Type B pancreatic cell (in vitro differentiated cells): ENCODE measurements around the gene FBH1. TPM values are rescaled to one million over a fixed set of nuclear protein-coding genes. Genes with fewer than 3 reads are reported as not detected.
"Not testable (repeated sequence)": the region's sequence is repeated elsewhere in the genome, so short reads cannot be mapped to it uniquely, and the experiment has no call there.

Experiments
- DNase-seq: peaks from one replicate; pipeline ENCODE4 v3.0.0; 2021; ENCODE audit warnings: mixed read lengths; ENCODE audit not compliant: unreplicated experiment; ENCODE audit errors: extremely low spot score
- H3K27ac Mint-ChIP-seq: 2 replicates; pipeline ENCODE4 v1.8.0; 2021; ENCODE audit warnings: mild to moderate bottlenecking, mixed read lengths
- H3K27me3 Mint-ChIP-seq: 2 replicates; pipeline ENCODE4 v1.8.0; 2021; ENCODE audit warnings: mixed read lengths
- H3K36me3 Mint-ChIP-seq: 2 replicates; pipeline ENCODE4 v1.8.0; 2021; ENCODE audit warnings: mixed read lengths
- H3K4me1 Mint-ChIP-seq: one replicate; pipeline ENCODE4 v1.8.0; 2021; ENCODE audit warnings: mixed read lengths; ENCODE audit not compliant: unreplicated experiment
- H3K4me3 Mint-ChIP-seq: 2 replicates; pipeline ENCODE4 v1.8.0; 2021; ENCODE audit warnings: mild to moderate bottlenecking, mixed read lengths
- H3K9me3 Mint-ChIP-seq: 2 replicates; pipeline ENCODE4 v1.8.0; 2021; ENCODE audit warnings: mixed read lengths
- total RNA-seq: library from RNA; stranded (reverse); gene quantifications from 2 replicates; pipeline ENCODE4 v1.2.1, GENCODE V29; 2021; ENCODE audit warnings: low replicate concordance
- TF ChIP-seq, protein P1 (sequence below): fragments of 200-600 bp; sonication (generic); conservative IDR thresholded peaks from 2 replicates; pipeline ENCODE4 v1.5.0; 2021; ENCODE audit warnings: antibody characterized with exemption, mild to moderate bottlenecking

FBH1 gene
- total RNA-seq, 1 donor from 2014 or later = 73.0 TPM

- Mint-ChIP-seq H3K4me1 (no peaks in the 10 kb centered on the region), H3K27ac (no peak overlapping the region), H3K9me3 (no peaks in the 10 kb centered on the region), H3K36me3 (peaks cover 10% of the 10 kb centered on the region), H3K27me3 (no peaks in the 10 kb centered on the region), H3K4me3 (no peak overlapping the region)
- TF ChIP-seq, protein P1, sequence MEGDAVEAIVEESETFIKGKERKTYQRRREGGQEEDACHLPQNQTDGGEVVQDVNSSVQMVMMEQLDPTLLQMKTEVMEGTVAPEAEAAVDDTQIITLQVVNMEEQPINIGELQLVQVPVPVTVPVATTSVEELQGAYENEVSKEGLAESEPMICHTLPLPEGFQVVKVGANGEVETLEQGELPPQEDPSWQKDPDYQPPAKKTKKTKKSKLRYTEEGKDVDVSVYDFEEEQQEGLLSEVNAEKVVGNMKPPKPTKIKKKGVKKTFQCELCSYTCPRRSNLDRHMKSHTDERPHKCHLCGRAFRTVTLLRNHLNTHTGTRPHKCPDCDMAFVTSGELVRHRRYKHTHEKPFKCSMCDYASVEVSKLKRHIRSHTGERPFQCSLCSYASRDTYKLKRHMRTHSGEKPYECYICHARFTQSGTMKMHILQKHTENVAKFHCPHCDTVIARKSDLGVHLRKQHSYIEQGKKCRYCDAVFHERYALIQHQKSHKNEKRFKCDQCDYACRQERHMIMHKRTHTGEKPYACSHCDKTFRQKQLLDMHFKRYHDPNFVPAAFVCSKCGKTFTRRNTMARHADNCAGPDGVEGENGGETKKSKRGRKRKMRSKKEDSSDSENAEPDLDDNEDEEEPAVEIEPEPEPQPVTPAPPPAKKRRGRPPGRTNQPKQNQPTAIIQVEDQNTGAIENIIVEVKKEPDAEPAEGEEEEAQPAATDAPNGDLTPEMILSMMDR = no peak
- DNase-seq = no peak
These were observed 30.0 kb upstream of the FBH1 start for GRCh38 chr10:5860066-5860465.

- peaks cover 13% of the 10 kb centered on the region for H3K36me3 Mint-ChIP-seq
- no peak for DNase-seq
- TF ChIP-seq, protein P1 = no peak
- no peaks in the 10 kb centered on the region for H3K27me3 Mint-ChIP-seq
- H3K4me1 Mint-ChIP-seq = no peaks in the 10 kb centered on the region
- H3K27ac Mint-ChIP-seq = no peak overlapping the region
- H3K9me3 Mint-ChIP-seq = no peaks in the 10 kb centered on the region
- no peak overlapping the region for H3K4me3 Mint-ChIP-seq
These were observed 27.6 kb upstream of the FBH1 start for GRCh38 chr10:5862360-5862961.

DNA sequence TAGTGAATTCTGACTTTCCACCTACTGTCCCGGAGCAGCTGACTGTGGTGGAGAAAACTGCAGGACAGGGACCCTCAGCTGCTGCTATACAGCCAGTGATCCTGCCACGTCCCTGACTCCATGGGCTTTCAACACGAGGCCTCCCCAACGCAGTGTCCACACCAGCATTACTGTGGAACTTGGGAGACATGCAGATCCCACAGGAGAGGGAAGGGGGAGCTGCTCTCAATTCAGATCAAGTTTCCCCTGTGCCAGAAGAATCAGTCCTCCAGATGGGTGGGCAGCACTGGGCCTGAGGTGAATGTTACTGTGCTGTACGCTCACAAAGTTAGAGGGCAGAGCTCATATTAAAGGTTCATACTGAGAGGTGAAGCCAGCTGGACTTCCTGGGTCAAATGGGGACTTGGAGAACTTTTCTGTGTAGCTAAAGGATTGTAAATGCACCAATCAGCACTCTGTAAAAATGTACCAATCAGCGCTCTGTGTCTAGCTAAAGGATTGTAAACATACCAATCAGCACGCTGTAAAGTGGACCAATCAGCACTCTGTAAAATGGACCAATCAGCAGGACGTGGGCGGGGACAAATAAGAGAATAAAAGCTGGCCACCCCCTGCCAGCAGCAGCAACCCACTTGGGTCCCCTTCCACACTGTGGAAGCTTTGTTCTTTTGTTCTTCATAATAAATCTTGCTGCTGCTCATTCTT, 26.9 kb upstream of the FBH1 start:
- H3K4me1 Mint-ChIP-seq, H3K4me3 Mint-ChIP-seq, DNase-seq, H3K27me3 Mint-ChIP-seq, H3K9me3 Mint-ChIP-seq, H3K27ac Mint-ChIP-seq: not testable (repeated sequence)
- peaks cover 13% of the 10 kb centered on the region for H3K36me3 Mint-ChIP-seq

DNA sequence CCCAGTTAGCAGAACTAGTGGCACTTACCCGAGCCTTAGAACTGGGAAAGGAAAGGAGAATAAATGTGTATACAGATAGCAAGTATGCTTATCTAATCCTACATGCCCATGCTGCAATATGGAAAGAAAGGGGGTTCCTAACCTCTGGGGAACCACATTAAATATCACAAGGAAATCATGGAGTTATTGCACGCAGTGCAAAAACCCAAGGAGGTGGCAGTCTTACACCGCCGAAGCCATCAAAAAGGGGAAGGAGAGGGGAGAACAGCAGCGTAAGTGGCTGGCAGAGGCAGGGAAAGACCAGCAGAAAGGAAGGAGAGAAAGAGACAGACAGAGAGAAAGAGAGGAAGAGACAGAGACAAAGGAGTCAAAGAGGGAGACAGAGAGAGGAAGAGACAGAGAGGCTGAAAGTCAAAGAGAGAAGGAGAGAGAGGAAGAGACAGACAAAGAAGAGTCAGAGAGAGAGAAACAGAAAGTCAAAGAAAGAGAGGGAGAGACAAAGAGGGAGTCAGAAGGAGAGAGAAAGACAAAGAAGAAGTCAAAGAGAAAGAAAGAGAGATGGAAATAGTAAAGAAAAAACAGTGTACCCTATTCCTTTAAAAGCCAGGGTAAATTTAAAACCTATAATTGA, 23.5 kb upstream of the FBH1 start:
- Mint-ChIP-seq H3K36me3 (peaks cover 12% of the 10 kb centered on the region), H3K27ac (peak overlapping the region; percentile 3)
- H3K9me3 Mint-ChIP-seq, DNase-seq, H3K27me3 Mint-ChIP-seq, H3K4me1 Mint-ChIP-seq, H3K4me3 Mint-ChIP-seq: not testable (repeated sequence)

GRCh38 chr10:5867091-5867615, 22.9 kb upstream of the FBH1 start:
- DNase-seq, H3K27me3 Mint-ChIP-seq, H3K9me3 Mint-ChIP-seq, H3K4me3 Mint-ChIP-seq, H3K4me1 Mint-ChIP-seq: not testable (repeated sequence)
- H3K27ac Mint-ChIP-seq = peak overlapping the region; percentile 77
- peaks cover 15% of the 10 kb centered on the region for H3K36me3 Mint-ChIP-seq

- peaks cover 16% of the 10 kb centered on the region for H3K36me3 Mint-ChIP-seq
- H3K27ac Mint-ChIP-seq, H3K27me3 Mint-ChIP-seq, H3K4me3 Mint-ChIP-seq, H3K9me3 Mint-ChIP-seq, DNase-seq, H3K4me1 Mint-ChIP-seq: not testable (repeated sequence)
These were observed 21.7 kb upstream of the FBH1 start for GRCh38 chr10:5868383-5868782.

DNA sequence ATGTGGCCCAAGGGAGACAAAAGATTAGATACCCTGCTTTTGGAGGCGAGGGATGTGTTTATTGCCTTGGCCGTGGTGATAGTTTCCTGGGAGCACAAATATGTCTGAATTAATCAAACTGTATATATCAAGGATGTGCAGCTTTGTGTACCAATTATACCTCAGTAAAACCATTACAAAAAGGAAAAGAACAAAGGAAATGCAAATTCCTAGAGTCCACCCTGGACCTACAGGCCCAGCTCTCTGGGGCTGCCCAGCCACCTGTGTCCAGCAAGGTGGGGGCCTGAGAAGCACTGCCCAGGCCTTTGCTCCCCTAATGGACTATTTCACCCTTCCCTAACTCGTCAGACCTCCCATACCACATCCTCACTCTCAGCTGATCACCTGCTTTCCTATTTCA, 20.9 kb upstream of the FBH1 start:
- no peak overlapping the region for H3K27ac Mint-ChIP-seq
- DNase-seq = no peak
- H3K4me3 Mint-ChIP-seq = no peak overlapping the region
- peaks cover 11% of the 10 kb centered on the region for H3K4me1 Mint-ChIP-seq
- no peaks in the 10 kb centered on the region for H3K9me3 Mint-ChIP-seq
- TF ChIP-seq, protein P1 = no peak
- H3K27me3 Mint-ChIP-seq = no peaks in the 10 kb centered on the region
- H3K36me3 Mint-ChIP-seq = peaks cover 15% of the 10 kb centered on the region
